Neutrophil (primary cell): ENCODE results near the gene ZNF780A.

Experiments used
- H3K27ac ChIP-seq: fragments of 200-600 bp; sonication (generic); 2 replicates; pipeline ENCODE4 v1.5.1; 2016; ENCODE audit warnings: mild to moderate bottlenecking, moderate library complexity
- H3K27me3 ChIP-seq: fragments of 200-600 bp; sonication (generic); 2 replicates; pipeline ENCODE4 v1.6.0; 2016; ENCODE audit warnings: mild to moderate bottlenecking
- H3K36me3 ChIP-seq: fragments of 200-600 bp; sonication (generic); 2 replicates; pipeline ENCODE4 v1.5.1; 2017
- H3K4me1 ChIP-seq, 2 experiments: fragments of 200-600 bp in 1 of 2; sonication (generic) in 1 of 2; 1 replicate in 1 of 2; 2 replicates in 1 of 2; pipeline versions ENCODE4 v1.5.1 to v1.6.1; 2013 to 2016; ENCODE audit warnings: low read depth in 1 of 2, low read length in 1 of 2, mild to moderate bottlenecking in 1 of 2, moderate library complexity in 1 of 2; ENCODE audit not compliant: control insufficient read depth in 1 of 2, insufficient read depth in 1 of 2
- H3K4me3 ChIP-seq, 2 experiments: fragments of 200-600 bp in 1 of 2; sonication (generic) in 1 of 2; 1 replicate in 1 of 2; 2 replicates in 1 of 2; pipeline ENCODE4 v1.5.1; 2013 to 2016; ENCODE audit warnings: low read depth in 1 of 2, low read length in 1 of 2, mild to moderate bottlenecking in 1 of 2, moderate library complexity in 1 of 2
- H3K9me3 ChIP-seq: fragments of 200-600 bp; sonication (generic); 2 replicates; pipeline ENCODE4 v1.5.1; 2016
- CTCF ChIP-seq: fragments of 200-600 bp; sonication (generic); IDR thresholded peaks from 2 replicates; pipeline ENCODE4 v1.5.1; 2016; ENCODE audit warnings: antibody characterized with exemption

Gene ZNF780A

DNA sequence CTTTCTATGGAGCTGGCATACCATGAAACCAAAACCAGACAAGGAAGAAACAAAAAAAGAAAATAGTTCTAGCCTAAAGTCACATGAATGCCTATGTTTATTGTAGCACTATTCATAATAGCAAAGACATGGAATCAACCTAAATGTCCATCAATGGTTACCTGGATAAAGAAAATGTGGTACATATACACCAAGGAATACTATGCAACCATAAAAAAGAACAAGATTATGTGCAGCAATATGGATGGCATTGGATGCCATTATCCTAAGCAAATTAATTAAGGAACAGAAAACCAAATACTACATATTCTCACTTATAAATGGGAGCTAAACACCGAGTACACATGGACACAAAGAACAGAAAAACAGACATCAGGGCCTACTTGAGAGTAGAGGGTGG lies 10.5 kb downstream of the ZNF780A start:
- Histone ChIP-seq H3K9me3 (peaks cover 5% of the 10 kb centered on the region), H3K27me3 (no peaks in the 10 kb centered on the region), H3K36me3 (peaks cover 39% of the 10 kb centered on the region), H3K27ac (peak overlapping the region; percentile 83), H3K4me3 (no peak overlapping the region), H3K4me1 (peaks cover 46 to 50% of the 10 kb centered on the region in 2 experiments)
- TF ChIP-seq CTCF: no peak

DNA sequence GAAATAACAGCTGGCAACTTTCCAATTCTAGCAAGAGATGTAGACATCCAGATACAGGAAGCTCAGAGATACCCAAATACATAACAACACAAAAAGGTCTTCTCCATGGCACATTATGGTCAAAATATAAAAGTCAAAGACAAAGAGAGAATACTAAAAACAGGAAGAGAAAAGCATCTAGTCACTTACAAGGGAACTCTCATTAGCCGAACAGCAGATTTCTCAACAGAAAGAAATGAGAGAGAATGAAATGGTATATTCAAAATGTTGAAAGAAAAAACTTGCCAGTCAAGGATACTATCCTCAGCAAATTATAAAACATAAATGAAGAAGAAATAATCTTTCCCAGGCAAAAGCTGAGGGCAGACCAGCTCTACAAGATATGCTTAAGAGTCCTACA lies 12.4 kb downstream of the ZNF780A start:
- Histone ChIP-seq H3K9me3 (peaks cover 18% of the 10 kb centered on the region), H3K27ac (peak overlapping the region; percentile 22), H3K4me3 (no peak overlapping the region), H3K4me1 (peaks cover 32 to 35% of the 10 kb centered on the region in 2 experiments), H3K27me3 (no peaks in the 10 kb centered on the region), H3K36me3 (peaks cover 49% of the 10 kb centered on the region)
- TF ChIP-seq CTCF: no peak

GRCh38 chr19:40070058-40070457 lies 20.7 kb downstream of the ZNF780A start:
- H3K4me1 ChIP-seq: no peaks in the 10 kb centered on the region
- no peak overlapping the region for H3K4me3 ChIP-seq
- no peaks in the 10 kb centered on the region for H3K27me3 ChIP-seq
- no peak overlapping the region for H3K27ac ChIP-seq
- no peak for TF ChIP-seq CTCF
- H3K36me3 ChIP-seq: peaks cover 17% of the 10 kb centered on the region
- peaks cover 14% of the 10 kb centered on the region for H3K9me3 ChIP-seq

- Histone ChIP-seq H3K4me1 (peaks cover 14 to 16% of the 10 kb centered on the region in 2 experiments), H3K27me3 (peaks cover 41% of the 10 kb centered on the region), H3K9me3 (no peaks in the 10 kb centered on the region)
These were observed 31.1 kb downstream of the ZNF780A start for GRCh38 chr19:40059624-40060023.

GRCh38 chr19:40057166-40057565 lies 33.6 kb downstream of the ZNF780A start:
- Histone ChIP-seq H3K9me3 (no peaks in the 10 kb centered on the region), H3K4me3 (no peak overlapping the region), H3K4me1 (peaks cover 14 to 18% of the 10 kb centered on the region in 2 experiments), H3K36me3 (no peaks in the 10 kb centered on the region), H3K27me3 (peaks cover 37% of the 10 kb centered on the region), H3K27ac (no peak overlapping the region)
- no peak for TF ChIP-seq CTCF

More at GRCh38 chr19:40059624-40060023, 31.1 kb downstream of the ZNF780A start:
- Histone ChIP-seq H3K36me3 (no peaks in the 10 kb centered on the region), H3K4me3 (no peak overlapping the region), H3K27ac (no peak overlapping the region)
- no peak for TF ChIP-seq CTCF

GRCh38 chr19:40056505-40056904 lies 34.2 kb downstream of the ZNF780A start:
- Histone ChIP-seq H3K4me1 (peaks cover 14 to 21% of the 10 kb centered on the region in 2 experiments), H3K36me3 (no peaks in the 10 kb centered on the region), H3K4me3 (peak overlapping the region; percentile 73 to 79), H3K27me3 (peaks cover 30% of the 10 kb centered on the region), H3K27ac (peak overlapping the region; percentile 79), H3K9me3 (no peaks in the 10 kb centered on the region)
- TF ChIP-seq CTCF: no peak
